Stimulated activated naive CD8-positive, alpha-beta T cell treated with anti-CD3 and anti-CD28 coated beads, Interleukin-15, amount 100 ng/mL, for 72 hours (primary cell): ENCODE measurements around the gene TMEM140.

Experiments used
- ATAC-seq: fragments of 150-1000 bp; cut with Tn5 transposase; 2 replicates; pipeline ENCODE4 v1.10.0; 2021; ENCODE audit warnings: mild to moderate bottlenecking, moderate library complexity
- DNase-seq, 2 donors: peaks; one replicate each; pipeline ENCODE4 v3.0.0; 2021 to 2022
- H3K27ac Mint-ChIP-seq, 2 donors: one replicate each; pipeline ENCODE4 v1.8.0; 2022; ENCODE audit warnings: mild to moderate bottlenecking in 2 of 2, mixed read lengths in 2 of 2, moderate library complexity in 2 of 2
- H3K27me3 Mint-ChIP-seq: one replicate; pipeline ENCODE4 v1.8.0; 2022; ENCODE audit warnings: mixed read lengths
- H3K4me1 Mint-ChIP-seq: one replicate; pipeline ENCODE4 v1.8.0; 2022; ENCODE audit warnings: mild to moderate bottlenecking, mixed read lengths
- H3K4me3 Mint-ChIP-seq, 2 donors: one replicate each; pipeline ENCODE4 v1.8.0; 2022; ENCODE audit warnings: mild to moderate bottlenecking in 2 of 2, mixed read lengths in 2 of 2, moderate library complexity in 1 of 2
- H3K9me3 Mint-ChIP-seq, 2 donors: one replicate each; pipeline ENCODE4 v1.8.0; 2022; ENCODE audit warnings: mixed read lengths in 2 of 2

TMEM140 gene

DNA sequence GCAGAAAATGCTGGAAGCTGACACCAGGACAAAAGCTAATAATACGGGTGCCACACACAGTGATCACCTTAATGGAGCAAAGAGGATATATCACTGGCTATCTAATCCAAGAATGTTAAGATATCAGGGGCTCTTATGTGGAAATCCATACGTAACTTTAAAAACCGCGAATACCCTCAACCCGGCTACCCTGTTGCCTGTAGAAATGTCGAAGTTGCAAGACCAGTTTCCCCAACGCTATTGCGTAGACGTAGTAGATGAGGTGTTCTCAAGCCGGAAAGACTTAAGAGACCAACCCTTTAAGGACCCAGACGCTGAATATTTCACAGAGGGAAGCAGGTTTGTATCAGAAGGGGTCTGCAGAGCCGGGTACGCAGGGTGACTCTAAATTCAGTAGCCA is 30.5 kb downstream of the TMEM140 start:
- H3K9me3 Mint-ChIP-seq, result peaks cover 14 to 37% of the 10 kb centered on the region in 2 donors
- no peak overlapping the region for H3K27ac Mint-ChIP-seq
- no peaks in the 10 kb centered on the region for H3K4me1 Mint-ChIP-seq
- H3K27me3 Mint-ChIP-seq, result no peaks in the 10 kb centered on the region
- ATAC-seq, result no peak
- no peak for DNase-seq
- H3K4me3 Mint-ChIP-seq, result no peak overlapping the region

GRCh38 chr7:135179321-135179925 is 31.6 kb downstream of the TMEM140 start:
- ATAC-seq (no peak), DNase-seq (no peak)
- H3K27ac Mint-ChIP-seq, result no peak overlapping the region
- no peaks in the 10 kb centered on the region for H3K27me3 Mint-ChIP-seq
- H3K9me3 Mint-ChIP-seq, result peaks cover 14 to 42% of the 10 kb centered on the region in 2 donors
- no peak overlapping the region for H3K4me3 Mint-ChIP-seq
- no peaks in the 10 kb centered on the region for H3K4me1 Mint-ChIP-seq

DNA sequence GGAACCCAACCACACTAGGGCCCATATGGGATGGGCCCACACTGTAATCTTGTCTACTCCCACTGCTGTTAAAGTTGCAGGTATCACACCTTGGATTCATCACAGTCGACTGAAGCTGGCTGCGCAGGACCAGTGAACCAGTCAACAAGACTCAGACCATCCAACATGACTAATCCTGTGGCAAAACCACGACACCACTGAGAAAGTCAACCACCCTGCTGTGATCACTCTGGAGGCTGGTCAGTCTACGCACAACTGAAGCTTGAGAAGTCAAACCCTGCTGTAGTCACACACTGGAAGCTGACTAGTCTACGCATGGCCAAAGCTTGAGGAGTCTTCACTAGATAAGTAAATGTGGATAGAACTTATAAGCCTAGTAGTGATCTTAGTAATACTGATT is 32.2 kb downstream of the TMEM140 start:
- H3K4me3 Mint-ChIP-seq, result no peak overlapping the region
- peak; percentile 85 for ATAC-seq
- no peak overlapping the region for H3K27ac Mint-ChIP-seq
- H3K9me3 Mint-ChIP-seq, result peaks cover 14 to 42% of the 10 kb centered on the region in 2 donors
- H3K4me1 Mint-ChIP-seq, result no peaks in the 10 kb centered on the region
- H3K27me3 Mint-ChIP-seq, result no peaks in the 10 kb centered on the region
- peak in 1 of 2 donors; percentile 45 for DNase-seq

DNA sequence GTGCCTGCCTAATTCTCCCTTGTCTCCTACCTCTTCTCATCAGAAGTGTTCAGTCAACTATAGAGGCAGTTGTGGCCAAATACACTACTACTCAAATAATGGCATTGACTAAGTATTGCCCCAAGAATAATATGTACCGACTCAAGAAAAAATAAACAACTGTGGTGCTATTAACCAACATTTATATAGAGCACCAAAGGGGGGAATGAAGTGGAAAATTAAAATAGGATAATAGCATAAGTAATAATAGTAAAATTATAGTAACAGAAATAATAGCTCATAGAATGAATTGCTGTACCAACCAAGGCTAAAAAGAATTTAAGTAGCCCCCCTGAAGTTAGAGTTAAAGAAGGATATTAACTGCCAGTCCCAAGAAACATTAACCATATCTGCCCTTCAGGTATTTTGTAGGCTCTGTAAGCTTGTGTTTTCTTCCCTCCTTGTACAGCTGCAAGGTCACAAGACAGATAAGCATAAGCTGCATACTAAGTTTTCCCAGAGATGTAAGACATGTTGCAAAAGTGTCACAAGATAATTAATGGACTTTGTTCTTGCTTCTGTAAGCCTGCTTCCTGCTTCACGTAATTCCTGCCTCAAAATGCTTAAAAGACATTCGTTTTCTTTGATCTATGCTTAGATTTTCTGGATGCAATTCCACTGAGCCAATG is 33.5 kb downstream of the TMEM140 start:
- DNase-seq (no peak), ATAC-seq (no peak)
- H3K4me3 Mint-ChIP-seq, result no peak overlapping the region
- H3K27ac Mint-ChIP-seq, result no peak overlapping the region
- no peaks in the 10 kb centered on the region for H3K27me3 Mint-ChIP-seq
- peaks cover 4% of the 10 kb centered on the region for H3K4me1 Mint-ChIP-seq
- peaks cover 14 to 42% of the 10 kb centered on the region in 2 donors for H3K9me3 Mint-ChIP-seq

DNA sequence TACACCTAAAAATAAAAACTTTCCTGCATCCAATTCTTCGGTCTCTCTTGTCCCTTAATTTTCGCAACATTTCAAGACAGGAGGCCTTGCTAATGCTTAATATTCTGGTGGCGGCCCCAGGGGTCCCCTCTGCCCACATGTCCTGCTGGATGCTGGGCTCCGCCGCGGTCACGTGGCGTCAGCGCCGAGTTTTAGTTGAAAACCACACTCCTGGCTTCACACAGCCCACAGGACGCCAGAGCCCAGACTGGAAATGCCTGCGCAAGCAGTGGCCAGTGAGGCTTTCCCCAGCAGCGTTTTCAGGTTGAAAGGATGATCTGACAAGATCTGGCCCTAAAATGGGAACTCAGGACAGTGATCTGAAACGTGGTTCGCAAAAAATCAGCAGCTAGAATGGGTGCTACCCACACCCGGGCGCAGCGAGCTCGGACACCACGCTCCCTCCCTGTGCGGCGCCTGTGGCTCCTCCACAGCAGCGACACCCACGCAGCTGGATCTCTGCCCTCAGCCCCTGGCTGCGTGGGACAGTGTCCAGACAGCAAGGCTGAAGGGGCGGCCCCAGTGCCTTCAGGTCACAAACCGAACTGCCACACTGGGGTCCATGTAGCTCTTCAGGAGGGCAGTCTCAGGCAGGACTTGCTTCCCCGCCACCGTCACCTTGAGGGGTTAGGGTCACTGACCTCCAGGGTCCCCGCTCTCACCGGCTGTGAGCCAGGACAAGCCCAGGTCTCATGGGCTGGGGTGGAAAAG is 34.2 kb downstream of the TMEM140 start:
- DNase-seq (no peak), ATAC-seq (no peak)
- no peaks in the 10 kb centered on the region for H3K27me3 Mint-ChIP-seq
- H3K9me3 Mint-ChIP-seq, result peaks cover 14 to 42% of the 10 kb centered on the region in 2 donors
- no peak overlapping the region for H3K4me3 Mint-ChIP-seq
- H3K27ac Mint-ChIP-seq, result no peak overlapping the region
- peaks cover 11% of the 10 kb centered on the region for H3K4me1 Mint-ChIP-seq

DNA sequence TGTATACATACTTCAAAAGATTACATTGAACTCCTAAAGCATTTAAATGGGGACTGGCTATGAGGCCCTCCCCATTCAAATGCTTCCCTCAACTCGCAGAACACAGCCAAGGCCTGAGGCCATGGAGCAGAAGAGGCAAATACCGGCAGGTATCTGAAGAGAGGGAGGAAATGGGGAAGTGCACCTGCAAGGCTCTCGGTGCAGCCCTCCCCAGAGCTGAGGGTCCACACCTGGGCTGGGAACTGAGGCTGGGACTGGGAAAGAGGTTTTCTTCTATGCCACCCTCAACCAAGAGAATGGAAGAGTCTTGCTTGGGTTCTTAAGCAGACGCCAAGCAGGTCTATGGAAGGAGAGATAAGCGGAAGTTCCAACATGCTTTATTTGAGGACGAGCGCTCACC is 35.6 kb downstream of the TMEM140 start:
- Mint-ChIP-seq H3K27ac (no peak overlapping the region), H3K27me3 (no peaks in the 10 kb centered on the region), H3K4me3 (no peak overlapping the region), H3K4me1 (peaks cover 11% of the 10 kb centered on the region), H3K9me3 (peaks cover 14 to 41% of the 10 kb centered on the region in 2 donors)
- DNase-seq, result no peak
- no peak for ATAC-seq

DNA sequence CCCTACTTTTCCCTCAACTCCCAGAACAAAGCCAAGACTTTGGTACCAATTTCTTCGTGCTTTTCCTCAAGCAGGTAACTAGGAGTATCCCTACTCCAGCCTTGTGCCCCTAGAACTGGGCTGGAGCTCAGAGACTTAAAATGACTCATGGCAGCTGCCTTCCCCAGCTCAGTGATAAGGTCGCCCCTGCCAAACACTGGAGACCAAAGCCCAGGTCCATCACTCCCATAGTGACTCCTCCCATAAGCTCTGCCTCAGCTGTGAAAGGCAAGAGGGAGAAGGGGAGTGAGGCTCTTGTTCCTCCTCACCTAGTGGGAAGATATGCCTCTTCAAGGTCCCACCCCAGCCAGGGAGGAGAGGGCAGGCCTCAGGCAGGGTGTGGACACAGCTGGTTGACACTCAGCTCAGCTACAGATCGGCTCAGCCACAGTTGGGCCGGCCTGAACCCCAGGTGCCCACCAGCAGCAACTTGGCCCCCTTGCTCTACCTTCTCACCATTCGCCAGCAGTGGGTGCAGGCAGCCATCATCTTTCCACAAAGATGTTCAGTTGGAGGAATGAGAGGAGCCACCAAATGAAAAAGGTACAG is 36.5 kb downstream of the TMEM140 start:
- Mint-ChIP-seq H3K4me3 (no peak overlapping the region), H3K27ac (peak overlapping the region; percentile 52 to 63), H3K9me3 (peaks cover 14 to 33% of the 10 kb centered on the region in 2 donors), H3K4me1 (peaks cover 11% of the 10 kb centered on the region), H3K27me3 (no peaks in the 10 kb centered on the region)
- DNase-seq (no peak), ATAC-seq (no peak)

- no peak overlapping the region for H3K4me3 Mint-ChIP-seq
- ATAC-seq (no peak), DNase-seq (no peak)
- H3K4me1 Mint-ChIP-seq, result peaks cover 11% of the 10 kb centered on the region
- peak overlapping the region in 1 of 2 donors; percentile 58 for H3K27ac Mint-ChIP-seq
- H3K9me3 Mint-ChIP-seq, result peaks cover 14 to 30% of the 10 kb centered on the region in 2 donors
- H3K27me3 Mint-ChIP-seq, result no peaks in the 10 kb centered on the region
Measured at GRCh38 chr7:135185471-135186260, 37.8 kb downstream of the TMEM140 start.

- Mint-ChIP-seq H3K4me3 (no peak overlapping the region), H3K9me3 (peaks cover 12 to 27% of the 10 kb centered on the region in 2 donors), H3K4me1 (peaks cover 11% of the 10 kb centered on the region), H3K27me3 (no peaks in the 10 kb centered on the region), H3K27ac (no peak overlapping the region)
- DNase-seq (no peak), ATAC-seq (no peak)
Measured at GRCh38 chr7:135186261-135186540, 38.3 kb downstream of the TMEM140 start.

DNA sequence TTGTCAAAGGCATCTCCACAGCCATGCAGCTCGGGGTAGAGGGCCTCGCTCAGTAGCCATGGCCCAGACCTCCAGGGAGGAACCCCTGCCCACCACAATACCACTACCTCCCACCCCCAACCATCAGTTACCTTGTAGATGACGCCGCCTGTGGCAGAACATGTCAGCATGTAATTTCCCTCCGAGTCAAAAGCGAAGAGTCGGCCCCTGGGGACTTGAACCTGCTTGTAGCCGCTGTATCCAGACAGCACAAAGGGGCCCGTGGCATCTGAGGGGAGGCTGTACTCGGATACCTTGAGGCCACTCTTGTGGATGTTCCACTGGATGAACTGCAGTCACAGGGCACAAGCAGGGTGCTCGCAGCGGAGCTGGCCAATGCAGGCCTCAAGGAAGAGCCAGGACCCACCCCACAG is 39.0 kb downstream of the TMEM140 start:
- no peaks in the 10 kb centered on the region for H3K27me3 Mint-ChIP-seq
- peak overlapping the region in 1 of 2 donors; percentile 79 for H3K27ac Mint-ChIP-seq
- H3K4me3 Mint-ChIP-seq, result peak overlapping the region in 1 of 2 donors; percentile 54
- peaks cover 5 to 20% of the 10 kb centered on the region in 2 donors for H3K9me3 Mint-ChIP-seq
- ATAC-seq (peak; percentile 84), DNase-seq (peak in 1 of 2 donors; percentile 65)
- H3K4me1 Mint-ChIP-seq, result peaks cover 11% of the 10 kb centered on the region

GRCh38 chr7:135188298-135188984 is 40.6 kb downstream of the TMEM140 start:
- Mint-ChIP-seq H3K27me3 (no peaks in the 10 kb centered on the region), H3K4me3 (no peak overlapping the region), H3K27ac (peak overlapping the region in 1 of 2 donors; percentile 28), H3K4me1 (peaks cover 11% of the 10 kb centered on the region), H3K9me3 (peaks cover 0 to 4% of the 10 kb centered on the region in 2 donors)
- ATAC-seq (no peak), DNase-seq (no peak)

DNA sequence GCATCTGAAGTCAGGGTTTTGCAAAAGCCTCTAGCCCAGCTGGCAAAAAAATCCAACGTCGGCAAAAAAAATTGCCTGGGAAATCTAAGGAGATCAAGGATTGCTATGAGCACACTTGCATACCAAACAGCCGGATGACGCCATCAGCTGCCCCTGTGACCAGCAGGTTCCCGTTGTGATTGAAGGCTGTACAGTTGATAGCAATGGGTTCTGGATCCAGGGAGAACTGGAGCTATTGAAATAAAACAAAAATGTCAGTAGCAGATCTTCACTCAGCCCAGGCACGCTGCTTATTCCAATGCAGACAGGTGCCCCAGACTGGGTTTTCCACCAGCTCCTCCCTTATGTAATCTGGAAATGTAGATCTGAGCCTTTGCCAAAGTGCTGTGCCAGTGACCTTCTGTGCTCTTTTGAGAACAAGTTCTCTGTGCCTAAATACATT is 41.4 kb downstream of the TMEM140 start:
- peak overlapping the region in 1 of 2 donors; percentile 93 for H3K27ac Mint-ChIP-seq
- H3K4me1 Mint-ChIP-seq, result peaks cover 11% of the 10 kb centered on the region
- no peak for ATAC-seq
- no peaks in the 10 kb centered on the region for H3K9me3 Mint-ChIP-seq
- no peak overlapping the region for H3K4me3 Mint-ChIP-seq
- H3K27me3 Mint-ChIP-seq, result no peaks in the 10 kb centered on the region
- DNase-seq, result no peak

GRCh38 chr7:135189961-135190360 is 42.1 kb downstream of the TMEM140 start:
- ATAC-seq, result no peak

GRCh38 chr7:135190703-135191102 is 42.8 kb downstream of the TMEM140 start:
- ATAC-seq (no peak), DNase-seq (no peak)
- Mint-ChIP-seq H3K4me1 (peaks cover 11% of the 10 kb centered on the region), H3K9me3 (no peaks in the 10 kb centered on the region), H3K27me3 (no peaks in the 10 kb centered on the region), H3K27ac (peak overlapping the region in 1 of 2 donors; percentile 2), H3K4me3 (no peak overlapping the region)

More at GRCh38 chr7:135189961-135190360, 42.1 kb downstream of the TMEM140 start:
- no peaks in the 10 kb centered on the region for H3K27me3 Mint-ChIP-seq
- peaks cover 11% of the 10 kb centered on the region for H3K4me1 Mint-ChIP-seq
- no peak overlapping the region for H3K27ac Mint-ChIP-seq
- H3K4me3 Mint-ChIP-seq, result no peak overlapping the region
- DNase-seq, result no peak
- H3K9me3 Mint-ChIP-seq, result no peaks in the 10 kb centered on the region
